A673 (cell line): ENCODE results near the gene NTN3. TPM values are rescaled to one million over a fixed set of nuclear protein-coding genes. Genes with fewer than 3 reads are reported as not detected.

Experiments used
- BruUV-seq: library from RNA; stranded (reverse); fragments of 400-500 nt; replicated peaks from 2 replicates; lab custom pipeline; 2021; lab: Mats Ljungman, UMichigan
- CTCF ChIA-PET: fragments of 300-600 bp; sonication (Branson Sonifier 250); formaldehyde crosslinking; loops from one replicate; lab custom pipeline; 2022; ENCODE audit warnings: antibody characterized with exemption; lab: Charles Lee
- POLR2A ChIA-PET: fragments of 300-600 bp; sonication (Branson Sonifier 250); formaldehyde crosslinking; loops from one replicate; lab custom pipeline; 2022; ENCODE audit warnings: antibody characterized with exemption; ENCODE audit not compliant: low non-redundant PET; lab: Charles Lee
- DNase-seq: peaks from one replicate; pipeline ENCODE4 v3.0.0-alpha.2; 2015; ENCODE audit warnings: low spot score
- H3K27ac ChIP-seq: fragments of 200-600 bp; sonication (generic); 2 replicates; pipeline ENCODE4 v1.5.1; 2016; ENCODE audit warnings: mixed run types, low read depth, mild to moderate bottlenecking, mixed read lengths, antibody characterized with exemption, low read length; ENCODE audit not compliant: poor library complexity, severe bottlenecking
- H3K27me3 ChIP-seq: fragments of 200-600 bp; sonication (generic); replicated peaks from 2 replicates; pipeline ENCODE4 v1.6.1; 2017; ENCODE audit warnings: mixed run types, low read depth, mild to moderate bottlenecking, mixed read lengths, antibody characterized with exemption, low read length; ENCODE audit not compliant: insufficient read depth, poor library complexity
- H3K36me3 ChIP-seq: fragments of 200-600 bp; sonication (generic); 2 replicates; pipeline ENCODE4 v1.6.1; 2016; ENCODE audit warnings: mixed run types, mild to moderate bottlenecking, mixed read lengths, antibody characterized with exemption, low read length; ENCODE audit not compliant: insufficient read depth, poor library complexity, severe bottlenecking
- H3K4me1 ChIP-seq: fragments of 200-600 bp; sonication (generic); 2 replicates; pipeline ENCODE4 v1.6.1; 2017; ENCODE audit warnings: mixed run types, mild to moderate bottlenecking, mixed read lengths, antibody characterized with exemption, low read length; ENCODE audit not compliant: insufficient read depth, poor library complexity, severe bottlenecking
- H3K4me3 ChIP-seq: fragments of 200-600 bp; sonication (generic); 2 replicates; pipeline ENCODE4 v1.5.1; 2016; ENCODE audit warnings: low read depth, mixed run types, mild to moderate bottlenecking, mixed read lengths, low read length; ENCODE audit not compliant: poor library complexity, severe bottlenecking
- H3K9me3 ChIP-seq: fragments of 200-600 bp; sonication (generic); 2 replicates; pipeline ENCODE4 v1.6.1; 2016; ENCODE audit warnings: mixed run types, low read depth, mild to moderate bottlenecking, mixed read lengths, antibody characterized with exemption, low read length; ENCODE audit not compliant: poor library complexity, severe bottlenecking
- CTCF ChIP-seq: fragments of 300-800, 200-600 bp; sonication (generic); conservative IDR thresholded peaks from 2 replicates; pipeline ENCODE4 v1.5.1; 2017; ENCODE audit warnings: low read depth, mild to moderate bottlenecking, antibody characterized with exemption, low read length, moderate library complexity, mixed read lengths
- EZH2 ChIP-seq: fragments of 200-600 bp; sonication (generic); IDR thresholded peaks from 2 replicates; pipeline ENCODE4 v1.6.1; 2017; ENCODE audit warnings: borderline replicate concordance, low read depth, mild to moderate bottlenecking, mixed read lengths, antibody characterized with exemption, low read length; ENCODE audit not compliant: poor library complexity, severe bottlenecking
- intact Hi-C: fragments of 100-400 bp; cut with micrococcal nuclease; formaldehyde crosslinking; loops from one replicate; pipeline ENCODE4 v1.10.0; 2022; ENCODE audit not compliant: unreplicated experiment
- total RNA-seq: library from RNA; stranded (reverse); gene quantifications from 2 replicates; pipeline ENCODE4 v1.2.3, GENCODE V29; 2021

NTN3 gene
- total RNA-seq, 1 experiment from 2014 or later = 1.6 TPM

- Histone ChIP-seq H3K36me3 (no peaks in the 10 kb centered on the region), H3K9me3 (no peaks in the 10 kb centered on the region), H3K4me3 (no peak overlapping the region), H3K27ac (no peak overlapping the region), H3K27me3 (no peaks in the 10 kb centered on the region), H3K4me1 (no peaks in the 10 kb centered on the region)
- ChIA-PET POLR2A (no interaction called here), CTCF (no interaction called here)
- TF ChIP-seq CTCF (no peak), EZH2 (no peak)
- intact Hi-C loops = no loop called here
- no TSS peak for BruUV-seq
- DNase-seq = no peak
Measured at GRCh38 chr16:2495041-2495440, 23.9 kb downstream of the NTN3 start.

- peaks cover 5% of the 10 kb centered on the region for H3K4me1 ChIP-seq
- no peaks in the 10 kb centered on the region for H3K9me3 ChIP-seq
- H3K4me3 ChIP-seq = no peak overlapping the region
- ChIA-PET POLR2A (no interaction called here), CTCF (no interaction called here)
- no TSS peak for BruUV-seq
- H3K36me3 ChIP-seq = no peaks in the 10 kb centered on the region
- no peak overlapping the region for H3K27ac ChIP-seq
- intact Hi-C loops = no loop called here
- H3K27me3 ChIP-seq = no peaks in the 10 kb centered on the region
- TF ChIP-seq CTCF = no peak
- no peak for TF ChIP-seq EZH2
- DNase-seq = no peak
Measured at GRCh38 chr16:2496223-2497115, 25.4 kb downstream of the NTN3 start.

- intact Hi-C loops = no loop called here
- H3K36me3 ChIP-seq = peaks cover 4% of the 10 kb centered on the region
- TF ChIP-seq EZH2 = no peak
- no peak for TF ChIP-seq CTCF
- BruUV-seq = no TSS peak
- no peak overlapping the region for H3K27ac ChIP-seq
- ChIA-PET CTCF (no interaction called here), POLR2A (no interaction called here)
- H3K9me3 ChIP-seq = no peaks in the 10 kb centered on the region
- H3K4me3 ChIP-seq = no peak overlapping the region
- no peaks in the 10 kb centered on the region for H3K27me3 ChIP-seq
- H3K4me1 ChIP-seq = peaks cover 5% of the 10 kb centered on the region
- DNase-seq = no peak
Measured at GRCh38 chr16:2497116-2497630, 26.1 kb downstream of the NTN3 start.
